ENCODE measurements around the gene ACOXL.
A peak's percentile ranks its signal among the peaks of the same experiment; 100 is the strongest.

The ACOXL gene

GRCh38 chr2:111030945-111031344 is 298.6 kb downstream of the ACOXL start:
- no peaks in the 10 kb centered on the region for H3K36me3 Mint-ChIP-seq (ENCODE audit: low read depth)
- no peak for DNase-seq
- no peak overlapping the region for H3K27ac Mint-ChIP-seq
- H3K27me3 Mint-ChIP-seq, result peaks cover 76% of the 10 kb centered on the region
- peaks cover 24% of the 10 kb centered on the region for H3K4me1 Mint-ChIP-seq (ENCODE audit: low read depth)
- H3K4me3 Mint-ChIP-seq, result no peak overlapping the region
- no peaks in the 10 kb centered on the region for H3K9me3 Mint-ChIP-seq

GRCh38 chr2:111031546-111032478 is 299.4 kb downstream of the ACOXL start:
- Mint-ChIP-seq H3K27me3 (peaks cover 80% of the 10 kb centered on the region), H3K4me3 (no peak overlapping the region)

GRCh38 chr2:111032721-111033429 is 300.5 kb downstream of the ACOXL start:
- H3K4me1 Mint-ChIP-seq (ENCODE audit: low read depth), result peaks cover 39% of the 10 kb centered on the region
- H3K27ac Mint-ChIP-seq, result no peak overlapping the region
- H3K4me3 Mint-ChIP-seq, result no peak overlapping the region
- H3K27me3 Mint-ChIP-seq, result peaks cover 85% of the 10 kb centered on the region
- no peak for DNase-seq
- H3K36me3 Mint-ChIP-seq (ENCODE audit: low read depth), result no peaks in the 10 kb centered on the region
- H3K9me3 Mint-ChIP-seq, result no peaks in the 10 kb centered on the region

More at GRCh38 chr2:111031546-111032478, 299.4 kb downstream of the ACOXL start:
- H3K36me3 Mint-ChIP-seq (ENCODE audit: low read depth), result no peaks in the 10 kb centered on the region
- H3K9me3 Mint-ChIP-seq, result no peaks in the 10 kb centered on the region
- no peak for DNase-seq
- H3K4me1 Mint-ChIP-seq (ENCODE audit: low read depth), result peaks cover 31% of the 10 kb centered on the region
- H3K27ac Mint-ChIP-seq, result no peak overlapping the region

DNA sequence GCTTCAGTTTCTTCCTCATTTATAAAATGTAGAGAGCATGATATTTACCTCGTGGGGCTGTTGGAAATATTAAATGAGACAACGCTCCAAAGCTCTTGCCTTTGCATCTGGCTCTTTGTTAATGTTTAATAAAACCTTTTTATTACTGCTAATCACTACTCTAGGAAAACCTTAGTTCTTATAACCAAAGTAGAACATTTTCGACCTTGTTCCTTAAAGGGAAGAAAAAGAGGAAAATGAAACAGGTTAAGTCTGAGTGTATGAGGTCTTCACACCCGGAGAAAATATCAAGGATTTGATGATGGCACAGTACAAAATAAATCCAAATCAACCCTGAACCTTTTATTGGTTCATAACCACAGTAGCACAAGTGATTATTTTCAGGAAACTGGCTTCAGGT is 301.8 kb downstream of the ACOXL start:
- H3K27ac Mint-ChIP-seq, result no peak overlapping the region
- no peaks in the 10 kb centered on the region for H3K36me3 Mint-ChIP-seq (ENCODE audit: low read depth)
- H3K4me3 Mint-ChIP-seq, result no peak overlapping the region
- peaks cover 42% of the 10 kb centered on the region for H3K4me1 Mint-ChIP-seq (ENCODE audit: low read depth)
- DNase-seq, result no peak
- peaks cover 86% of the 10 kb centered on the region for H3K27me3 Mint-ChIP-seq
- H3K9me3 Mint-ChIP-seq, result no peaks in the 10 kb centered on the region

DNA sequence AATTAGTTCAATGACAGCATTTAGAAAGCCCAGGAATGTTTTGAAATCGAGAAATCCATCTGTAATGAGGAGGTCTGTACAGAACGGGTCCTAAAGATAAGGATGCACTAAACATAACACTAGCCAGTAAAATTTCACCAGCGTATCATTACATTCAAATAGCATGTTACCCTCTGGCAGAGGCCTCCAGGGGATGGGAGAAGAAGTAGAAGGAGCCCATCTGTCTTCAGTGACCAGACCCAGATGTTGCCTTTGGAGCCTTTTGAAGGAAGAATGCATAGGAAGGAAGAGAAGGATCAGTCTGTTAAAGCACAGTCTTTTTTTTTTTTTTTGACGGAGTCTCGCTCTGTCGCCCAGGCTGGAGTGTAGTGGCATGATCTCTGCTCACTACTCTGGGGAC is 302.2 kb downstream of the ACOXL start:
- Mint-ChIP-seq H3K9me3 (no peaks in the 10 kb centered on the region), H3K36me3 (ENCODE audit: low read depth) (no peaks in the 10 kb centered on the region), H3K4me1 (ENCODE audit: low read depth) (peaks cover 42% of the 10 kb centered on the region), H3K4me3 (no peak overlapping the region), H3K27me3 (peaks cover 85% of the 10 kb centered on the region), H3K27ac (no peak overlapping the region)
- DNase-seq, result no peak

GRCh38 chr2:111035830-111036441 is 303.6 kb downstream of the ACOXL start:
- Mint-ChIP-seq H3K36me3 (ENCODE audit: low read depth) (no peaks in the 10 kb centered on the region), H3K9me3 (no peaks in the 10 kb centered on the region), H3K27ac (no peak overlapping the region), H3K4me1 (ENCODE audit: low read depth) (peaks cover 34% of the 10 kb centered on the region), H3K27me3 (peaks cover 85% of the 10 kb centered on the region), H3K4me3 (no peak overlapping the region)
- DNase-seq, result peak; percentile 29

- peak; percentile 20 for DNase-seq
- no peak overlapping the region for H3K27ac Mint-ChIP-seq
- no peaks in the 10 kb centered on the region for H3K36me3 Mint-ChIP-seq (ENCODE audit: low read depth)
- no peak overlapping the region for H3K4me3 Mint-ChIP-seq
- peaks cover 32% of the 10 kb centered on the region for H3K4me1 Mint-ChIP-seq (ENCODE audit: low read depth)
- peaks cover 83% of the 10 kb centered on the region for H3K27me3 Mint-ChIP-seq
- no peaks in the 10 kb centered on the region for H3K9me3 Mint-ChIP-seq
Measured at GRCh38 chr2:111037128-111037527, 304.8 kb downstream of the ACOXL start.

GRCh38 chr2:111039628-111040383 is 307.4 kb downstream of the ACOXL start:
- H3K4me3 Mint-ChIP-seq, result no peak overlapping the region
- peaks cover 44% of the 10 kb centered on the region for H3K4me1 Mint-ChIP-seq (ENCODE audit: low read depth)
- H3K9me3 Mint-ChIP-seq, result no peaks in the 10 kb centered on the region
- H3K27ac Mint-ChIP-seq, result no peak overlapping the region
- H3K27me3 Mint-ChIP-seq, result peaks cover 80% of the 10 kb centered on the region
- DNase-seq, result no peak
- H3K36me3 Mint-ChIP-seq (ENCODE audit: low read depth), result no peaks in the 10 kb centered on the region

DNA sequence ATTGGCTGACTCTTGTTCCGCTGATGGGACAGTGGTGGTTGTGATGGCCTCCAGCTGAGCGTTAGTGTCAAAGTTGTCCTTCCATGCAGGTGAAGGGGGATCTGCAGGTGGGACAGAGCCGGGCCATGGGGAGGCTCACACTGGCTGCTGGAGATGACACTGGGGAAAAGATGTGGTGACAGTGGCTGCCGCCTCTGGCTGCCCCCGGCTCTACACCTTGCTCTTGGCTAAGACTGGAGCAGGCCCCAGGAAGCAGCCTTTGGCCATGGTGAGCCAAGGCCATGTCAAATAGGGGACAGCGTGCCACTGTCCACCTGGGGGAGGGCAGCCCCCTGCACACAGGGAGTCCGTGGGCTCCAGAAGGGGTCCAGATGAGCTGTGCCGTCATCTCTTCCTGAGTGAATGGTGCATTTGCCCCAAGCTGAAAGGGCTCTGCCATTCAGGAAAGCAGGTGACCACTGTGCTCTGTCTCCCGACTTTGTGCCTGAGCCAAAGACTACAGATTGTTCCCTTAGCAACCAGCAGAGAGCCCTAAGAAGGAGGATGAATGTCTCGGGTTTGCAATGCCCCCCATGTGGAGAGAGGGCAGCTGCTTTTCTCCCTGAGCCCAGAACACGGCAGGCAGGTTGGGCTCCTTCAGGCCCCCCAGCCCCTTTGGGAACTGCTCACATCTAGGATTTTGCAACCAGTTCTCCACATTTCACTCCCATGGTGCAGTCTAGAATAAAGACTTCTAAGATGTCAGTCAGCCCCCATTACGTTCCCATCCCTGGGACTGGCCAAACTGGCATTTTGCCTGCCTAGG is 309.2 kb downstream of the ACOXL start:
- H3K9me3 Mint-ChIP-seq, result peaks cover 10% of the 10 kb centered on the region
- H3K4me3 Mint-ChIP-seq, result no peak overlapping the region
- H3K27me3 Mint-ChIP-seq, result peaks cover 81% of the 10 kb centered on the region
- H3K27ac Mint-ChIP-seq, result no peak overlapping the region
- H3K36me3 Mint-ChIP-seq (ENCODE audit: low read depth), result no peaks in the 10 kb centered on the region
- peaks cover 42% of the 10 kb centered on the region for H3K4me1 Mint-ChIP-seq (ENCODE audit: low read depth)
- peak; percentile 25 for DNase-seq

- peaks cover 15% of the 10 kb centered on the region for H3K9me3 Mint-ChIP-seq
Measured at GRCh38 chr2:111042261-111042660, 309.9 kb downstream of the ACOXL start.

GRCh38 chr2:111042772-111043771 is 310.7 kb downstream of the ACOXL start:
- H3K9me3 Mint-ChIP-seq, result peaks cover 17% of the 10 kb centered on the region
- H3K27me3 Mint-ChIP-seq, result peaks cover 84% of the 10 kb centered on the region
- no peaks in the 10 kb centered on the region for H3K36me3 Mint-ChIP-seq (ENCODE audit: low read depth)
- DNase-seq, result peak; percentile 58
- peaks cover 34% of the 10 kb centered on the region for H3K4me1 Mint-ChIP-seq (ENCODE audit: low read depth)
- peak overlapping the region; percentile 33 for H3K4me3 Mint-ChIP-seq
- H3K27ac Mint-ChIP-seq, result peak overlapping the region; percentile 18

More at GRCh38 chr2:111042261-111042660, 309.9 kb downstream of the ACOXL start:
- no peak overlapping the region for H3K27ac Mint-ChIP-seq
- H3K36me3 Mint-ChIP-seq (ENCODE audit: low read depth), result no peaks in the 10 kb centered on the region
- H3K4me1 Mint-ChIP-seq (ENCODE audit: low read depth), result peaks cover 35% of the 10 kb centered on the region
- peaks cover 82% of the 10 kb centered on the region for H3K27me3 Mint-ChIP-seq
- H3K4me3 Mint-ChIP-seq, result peak overlapping the region; percentile 33
- DNase-seq, result peak; percentile 28

DNA sequence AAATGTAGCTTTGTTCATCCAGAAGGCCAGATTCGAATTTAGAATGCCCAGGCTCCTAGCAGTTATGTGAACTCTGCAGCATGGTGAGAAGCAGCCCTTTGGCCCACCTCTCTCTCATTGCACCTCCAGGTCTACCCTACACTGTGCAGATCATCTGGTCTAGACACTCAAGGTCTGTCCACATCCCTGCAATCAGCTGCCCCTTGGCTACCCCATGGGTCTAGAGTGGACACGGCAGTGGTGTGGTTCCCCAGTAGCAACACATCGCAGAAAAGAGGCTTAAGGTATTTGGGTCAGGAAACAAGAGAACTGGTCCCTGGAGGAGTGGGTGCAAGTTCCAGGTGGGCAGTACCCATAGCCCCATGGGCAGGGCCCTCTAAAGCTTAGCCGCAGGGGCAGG is 311.7 kb downstream of the ACOXL start:
- H3K4me1 Mint-ChIP-seq (ENCODE audit: low read depth), result peaks cover 36% of the 10 kb centered on the region
- peaks cover 19% of the 10 kb centered on the region for H3K9me3 Mint-ChIP-seq
- no peaks in the 10 kb centered on the region for H3K36me3 Mint-ChIP-seq (ENCODE audit: low read depth)
- peaks cover 85% of the 10 kb centered on the region for H3K27me3 Mint-ChIP-seq
- no peak overlapping the region for H3K27ac Mint-ChIP-seq
- H3K4me3 Mint-ChIP-seq, result no peak overlapping the region
- no peak for DNase-seq

All from activated T-cell treated with anti-CD3 and anti-CD28 coated beads, Interleukin-2, amount 50 U/mL, for 24 hours (primary cell).